ENCODE data around the gene NKD2. TPM values are rescaled to one million over a fixed set of nuclear protein-coding genes. Genes with fewer than 3 reads are reported as not detected.

NKD2 gene
- total RNA-seq, 2 experiments from 2014 or later, result 0.17 to 0.30 TPM

DNA sequence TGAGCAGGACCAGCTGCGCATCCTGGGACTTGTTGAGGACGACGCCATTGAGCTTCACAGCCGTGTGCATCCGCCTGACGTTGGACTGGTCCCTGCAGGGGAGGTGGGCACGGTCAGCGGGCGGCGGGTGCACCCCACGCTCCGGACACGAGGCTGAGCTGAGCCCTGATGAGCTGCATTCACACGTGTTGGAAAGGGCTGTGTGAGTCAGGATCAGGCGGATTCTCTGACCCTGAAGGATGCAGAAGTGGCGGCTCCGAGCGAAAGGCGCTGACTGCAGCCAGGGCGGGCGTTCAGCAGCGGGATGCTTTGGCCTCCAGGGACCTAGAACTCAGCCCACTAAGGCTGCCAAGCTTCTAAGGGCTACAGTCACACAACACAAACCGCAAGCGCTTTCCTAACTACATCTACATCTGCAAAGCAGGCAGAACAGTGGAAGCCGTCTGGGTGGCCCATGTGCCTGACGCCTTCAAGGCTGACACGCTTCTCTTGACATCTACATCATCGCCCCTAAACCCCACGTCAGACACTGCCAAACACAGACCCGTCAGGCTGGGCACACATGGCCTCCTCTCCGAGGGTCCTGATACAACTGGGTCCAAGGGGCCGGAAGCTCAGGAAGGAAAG, 44.9 kb downstream of the NKD2 start:
- intact Hi-C loops (cut with DNase I, micrococcal nuclease), result loop anchor here (5.0 kb wide), 1 partner anchor 89 kb away; no protein-coding TSS in a partner anchor
- TF ChIP-seq CTCF (IDR thresholded peaks at IDR 0.05), result no peak
- Histone ChIP-seq H3K36me3 (ENCODE audit: insufficient read depth, low read length) (peaks cover 57% of the 10 kb centered on the region), H3K9me3 (ENCODE audit: control insufficient read depth in 1 of 2, insufficient read depth in 1 of 2, low read length in 2 of 2) (peaks cover 0 to 4% of the 10 kb centered on the region in 2 experiments), H3K4me3 (ENCODE audit: low read length) (no peak overlapping the region), H3K27me3 (ENCODE audit: control insufficient read depth in 1 of 2, insufficient read depth in 2 of 2, low read length in 2 of 2) (no peaks in the 10 kb centered on the region), H3K27ac (ENCODE audit: low read depth in 1 of 2, low read length in 2 of 2) (no peak overlapping the region), H3K4me1 (ENCODE audit: insufficient read depth, low read length) (no peaks in the 10 kb centered on the region)
- no peaks in the 10 kb centered on the region for H3K27me3 Mint-ChIP-seq
- no peak for ATAC-seq (ENCODE audit: poor library complexity)
- H3K9me3 Mint-ChIP-seq, result no peaks in the 10 kb centered on the region
- H3K4me1 Mint-ChIP-seq (ENCODE audit: low read depth), result no peaks in the 10 kb centered on the region
- peaks cover 49% of the 10 kb centered on the region for H3K36me3 Mint-ChIP-seq (ENCODE audit: low read depth)
- no peak overlapping the region for H3K4me3 Mint-ChIP-seq
- POLR2A ChIA-PET, result interaction anchor here (0.7 kb wide), 1 partner anchor 53 kb away, joined by 3 read pairs; no protein-coding TSS in a partner anchor
- H3K27ac Mint-ChIP-seq, result no peak overlapping the region
- DNase-seq, result no peak
- CTCF ChIA-PET, result no interaction called here

DNA sequence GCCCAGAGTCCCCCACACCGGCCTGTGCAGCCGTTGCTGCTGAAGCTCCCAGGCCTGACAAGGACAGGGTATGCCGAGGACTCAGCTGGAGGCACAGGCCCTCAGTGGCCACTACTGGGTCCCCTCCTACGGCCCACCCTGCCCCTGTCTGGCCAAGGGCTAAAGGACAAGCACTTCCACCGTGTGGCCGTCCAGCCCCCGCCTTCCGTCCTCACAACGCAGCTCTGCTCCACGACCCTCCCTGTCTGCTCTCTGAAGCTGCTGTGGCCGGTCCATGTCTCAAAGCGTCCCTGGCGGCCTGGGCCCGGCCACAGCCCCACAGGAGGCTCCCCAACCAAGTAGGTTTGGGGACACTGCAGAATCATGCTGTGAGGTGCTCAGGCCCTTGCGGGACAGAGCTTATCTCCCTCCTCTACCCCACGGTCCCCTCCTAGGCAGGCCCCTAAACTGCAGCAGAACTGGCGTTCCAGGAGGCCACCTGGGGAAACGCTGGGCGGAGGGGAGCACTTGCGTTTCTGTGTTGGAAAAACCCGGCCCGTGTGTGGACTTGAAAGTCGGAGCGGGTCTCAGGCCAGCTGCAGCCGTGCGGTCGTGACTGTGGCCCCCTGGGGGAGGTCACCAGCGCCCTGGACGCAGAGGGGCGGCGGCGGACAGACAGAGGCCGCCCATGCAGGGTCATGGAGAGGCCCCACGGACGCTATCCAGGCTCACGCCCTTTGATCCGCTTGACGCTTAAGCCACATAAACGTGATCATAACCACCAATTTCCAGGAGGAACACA, 45.6 kb downstream of the NKD2 start:
- peaks cover 50% of the 10 kb centered on the region for H3K36me3 Mint-ChIP-seq (ENCODE audit: low read depth)
- no peaks in the 10 kb centered on the region for H3K27me3 ChIP-seq (ENCODE audit: control insufficient read depth in 1 of 2, insufficient read depth in 2 of 2, low read length in 2 of 2)
- DNase-seq (no peak), ATAC-seq (ENCODE audit: poor library complexity) (no peak)
- no peaks in the 10 kb centered on the region for H3K4me1 ChIP-seq (ENCODE audit: insufficient read depth, low read length)
- H3K27me3 Mint-ChIP-seq, result no peaks in the 10 kb centered on the region
- H3K4me3 ChIP-seq (ENCODE audit: low read length), result no peak overlapping the region
- intact Hi-C loops (cut with DNase I, micrococcal nuclease), result loop anchor here (5.0 kb wide), 1 partner anchor 88 kb away; no protein-coding TSS in a partner anchor
- TF ChIP-seq CTCF (IDR thresholded peaks at IDR 0.05), result no peak
- CTCF ChIA-PET, result no interaction called here
- H3K9me3 ChIP-seq (ENCODE audit: control insufficient read depth in 1 of 2, insufficient read depth in 1 of 2, low read length in 2 of 2), result no peaks in the 10 kb centered on the region
- peaks cover 64% of the 10 kb centered on the region for H3K36me3 ChIP-seq (ENCODE audit: insufficient read depth, low read length)
- POLR2A ChIA-PET, result no interaction called here
- no peak overlapping the region for H3K27ac ChIP-seq (ENCODE audit: low read depth in 1 of 2, low read length in 2 of 2)
- no peaks in the 10 kb centered on the region for H3K4me1 Mint-ChIP-seq (ENCODE audit: low read depth)
- no peak overlapping the region for H3K27ac Mint-ChIP-seq
- H3K4me3 Mint-ChIP-seq, result no peak overlapping the region
- H3K9me3 Mint-ChIP-seq, result no peaks in the 10 kb centered on the region

DNA sequence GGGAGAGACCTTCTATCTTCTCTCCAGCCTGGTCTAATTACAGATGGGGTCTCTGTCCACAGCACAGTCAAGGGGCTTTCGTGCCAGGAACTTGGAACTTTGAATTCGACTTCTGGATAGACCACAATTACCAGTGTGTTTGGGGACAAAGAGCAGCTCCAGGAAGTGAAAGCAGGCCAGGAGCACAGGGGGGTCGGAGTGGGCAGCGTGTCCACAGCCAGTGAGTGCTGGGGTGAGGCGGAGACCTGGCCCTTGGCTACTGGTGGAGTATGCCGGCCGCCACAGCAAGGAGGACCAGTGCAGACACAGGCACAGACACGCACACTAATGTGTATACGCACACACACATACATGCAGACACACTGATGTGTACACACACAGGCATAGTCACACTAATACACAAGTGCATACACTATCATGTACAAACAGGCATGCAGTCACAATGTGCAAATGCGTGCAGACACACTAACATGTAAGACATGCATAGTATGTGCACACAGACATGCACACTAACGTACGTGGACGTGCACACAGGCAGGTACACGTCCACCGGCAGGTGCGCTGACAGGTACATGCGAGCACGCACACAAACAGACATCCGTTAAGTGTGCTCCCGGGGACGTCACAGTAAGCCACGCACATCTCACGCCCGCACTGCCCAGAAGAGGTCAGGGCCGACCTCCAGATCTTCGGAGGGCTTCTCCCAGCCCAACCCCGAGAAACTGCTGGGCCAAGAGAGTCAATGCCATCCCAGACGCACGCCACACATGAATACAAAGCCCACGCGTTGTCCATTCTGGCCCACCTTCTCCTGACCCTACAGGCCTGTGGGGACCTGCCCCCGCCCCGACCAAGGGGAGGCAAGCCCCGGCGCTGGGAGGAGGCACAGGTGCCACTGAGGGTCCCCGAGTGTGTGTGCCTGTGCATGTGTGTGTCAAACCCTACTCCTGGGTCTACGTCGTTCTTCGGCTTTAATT, 46.5 kb downstream of the NKD2 start:
- Mint-ChIP-seq H3K27me3 (no peaks in the 10 kb centered on the region), H3K36me3 (ENCODE audit: low read depth) (peaks cover 55% of the 10 kb centered on the region), H3K4me3 (no peak overlapping the region), H3K4me1 (ENCODE audit: low read depth) (no peaks in the 10 kb centered on the region), H3K27ac (no peak overlapping the region), H3K9me3 (no peaks in the 10 kb centered on the region)
- ChIA-PET POLR2A (no interaction called here), CTCF (no interaction called here)
- intact Hi-C loops (cut with DNase I, micrococcal nuclease), result loop anchor here (5.0 kb wide), 1 partner anchor 87 kb away; no protein-coding TSS in a partner anchor
- Histone ChIP-seq H3K36me3 (ENCODE audit: insufficient read depth, low read length) (peaks cover 73% of the 10 kb centered on the region), H3K27ac (ENCODE audit: low read depth in 1 of 2, low read length in 2 of 2) (no peak overlapping the region), H3K4me3 (ENCODE audit: low read length) (no peak overlapping the region), H3K4me1 (ENCODE audit: insufficient read depth, low read length) (no peaks in the 10 kb centered on the region), H3K27me3 (ENCODE audit: control insufficient read depth in 1 of 2, insufficient read depth in 2 of 2, low read length in 2 of 2) (no peaks in the 10 kb centered on the region), H3K9me3 (ENCODE audit: control insufficient read depth in 1 of 2, insufficient read depth in 1 of 2, low read length in 2 of 2) (no peaks in the 10 kb centered on the region)
- no peak for TF ChIP-seq CTCF (IDR thresholded peaks at IDR 0.05)
- DNase-seq (no peak), ATAC-seq (ENCODE audit: poor library complexity) (no peak)

Data from CD4-positive, alpha-beta T cell (primary cell).